B cell (primary cell): ENCODE results near the gene CTPS1.

Experiments
- EZH2 ChIP-seq: IDR thresholded peaks from 2 replicates; pipeline ENCODE4 v1.6.1; 2012; ENCODE audit warnings: borderline replicate concordance, low read depth, mild to moderate bottlenecking, moderate library complexity, low read length; ENCODE audit not compliant: insufficient read depth, poor library complexity, severe bottlenecking
- TF ChIP-seq, protein P1 (sequence below): fragments of 200-600 bp; IDR thresholded peaks from one replicate; pipeline ENCODE4 v1.8.0; 2022; ENCODE audit warnings: antibody characterized with exemption, mild to moderate bottlenecking

GRCh38 chr1:40984066-40984465 lies 4.6 kb downstream of the CTPS1 start:
- TF ChIP-seq, protein P1, sequence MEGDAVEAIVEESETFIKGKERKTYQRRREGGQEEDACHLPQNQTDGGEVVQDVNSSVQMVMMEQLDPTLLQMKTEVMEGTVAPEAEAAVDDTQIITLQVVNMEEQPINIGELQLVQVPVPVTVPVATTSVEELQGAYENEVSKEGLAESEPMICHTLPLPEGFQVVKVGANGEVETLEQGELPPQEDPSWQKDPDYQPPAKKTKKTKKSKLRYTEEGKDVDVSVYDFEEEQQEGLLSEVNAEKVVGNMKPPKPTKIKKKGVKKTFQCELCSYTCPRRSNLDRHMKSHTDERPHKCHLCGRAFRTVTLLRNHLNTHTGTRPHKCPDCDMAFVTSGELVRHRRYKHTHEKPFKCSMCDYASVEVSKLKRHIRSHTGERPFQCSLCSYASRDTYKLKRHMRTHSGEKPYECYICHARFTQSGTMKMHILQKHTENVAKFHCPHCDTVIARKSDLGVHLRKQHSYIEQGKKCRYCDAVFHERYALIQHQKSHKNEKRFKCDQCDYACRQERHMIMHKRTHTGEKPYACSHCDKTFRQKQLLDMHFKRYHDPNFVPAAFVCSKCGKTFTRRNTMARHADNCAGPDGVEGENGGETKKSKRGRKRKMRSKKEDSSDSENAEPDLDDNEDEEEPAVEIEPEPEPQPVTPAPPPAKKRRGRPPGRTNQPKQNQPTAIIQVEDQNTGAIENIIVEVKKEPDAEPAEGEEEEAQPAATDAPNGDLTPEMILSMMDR, result no peak
- TF ChIP-seq EZH2, result no peak
